Cardiac muscle cell (in vitro differentiated cells and primary cell): ENCODE results near the gene TMX2. TPM values are rescaled to one million over a fixed set of nuclear protein-coding genes. Genes with fewer than 3 reads are reported as not detected.

Experiments
- DNase-seq, 2 donors: peaks; one replicate each; pipeline versions ENCODE4 v3.0.0 to v3.0.0-alpha.2; 2010 to 2017; ENCODE audit warnings: low read depth in 1 of 2, low spot score in 1 of 2
- H3K27ac ChIP-seq: fragments of 200-600 bp; sonication (generic); 2 replicates; pipeline ENCODE4 v1.5.1; 2016
- H3K27me3 ChIP-seq: fragments of 200-600 bp; sonication (generic); 2 replicates; pipeline ENCODE4 v1.6.0; 2016; ENCODE audit warnings: control low read depth
- H3K36me3 ChIP-seq: fragments of 200-600 bp; sonication (generic); 2 replicates; pipeline ENCODE4 v1.5.1; 2016; ENCODE audit warnings: control low read depth
- H3K4me1 ChIP-seq: fragments of 200-600 bp; sonication (generic); 2 replicates; pipeline ENCODE4 v1.8.1; 2017; ENCODE audit warnings: low read depth, mild to moderate bottlenecking, mixed run types
- H3K4me3 ChIP-seq: fragments of 200-600 bp; sonication (generic); 2 replicates; pipeline ENCODE4 v1.5.1; 2016; ENCODE audit warnings: mild to moderate bottlenecking
- H3K9me3 ChIP-seq: fragments of 200-600 bp; sonication (generic); 2 replicates; pipeline ENCODE4 v1.5.1; 2017; ENCODE audit warnings: low read depth, mild to moderate bottlenecking, control low read depth
- polyA plus RNA-seq: library from polyadenylated mRNA; unstranded; fragments of >200 nt; fragmentation: Nextera tagmentation; extraction: Ambion mirVana; gene quantifications from 2 replicates; pipeline ENCODE4 v1.2.1, GENCODE V29; 2016
- total RNA-seq: library from RNA; depleted of rRNA; stranded (reverse); fragments of >200 nt; gene quantifications from 2 replicates; pipeline ENCODE4 v1.2.3, GENCODE V29; 2016
- TF ChIP-seq, protein P1 (sequence below): IDR thresholded peaks from 2 replicates; pipeline ENCODE4 v1.5.1; 2012; ENCODE audit warnings: low read depth, mild to moderate bottlenecking, low read length

The TMX2 gene
- total and polyA plus RNA-seq, 2 experiments from 2014 or later = 49.6 to 140 TPM

DNA sequence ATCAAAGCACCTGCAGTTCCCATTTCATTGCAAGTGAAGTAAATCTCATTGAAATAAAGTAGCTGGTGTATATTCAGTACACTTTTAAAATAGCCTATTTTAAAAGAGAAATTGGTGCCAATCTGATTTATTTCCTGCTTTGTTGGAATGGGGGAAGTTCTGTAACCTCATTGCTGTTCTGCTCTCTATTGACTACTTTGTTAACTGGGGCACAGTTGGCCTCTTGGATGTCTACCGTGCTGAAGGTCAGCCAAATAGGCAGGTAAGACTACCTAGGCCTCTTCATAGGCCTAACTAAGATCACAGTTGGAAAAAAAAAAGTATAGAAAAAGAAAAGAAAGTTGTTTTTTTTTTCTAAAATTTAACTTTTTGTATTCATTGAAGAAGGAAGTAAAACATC, 58.4 kb downstream of the TMX2 start:
- Histone ChIP-seq H3K27ac (no peak overlapping the region), H3K27me3 (no peaks in the 10 kb centered on the region), H3K4me1 (peaks cover 24% of the 10 kb centered on the region), H3K4me3 (no peak overlapping the region), H3K9me3 (no peaks in the 10 kb centered on the region), H3K36me3 (no peaks in the 10 kb centered on the region)
- TF ChIP-seq, protein P1, sequence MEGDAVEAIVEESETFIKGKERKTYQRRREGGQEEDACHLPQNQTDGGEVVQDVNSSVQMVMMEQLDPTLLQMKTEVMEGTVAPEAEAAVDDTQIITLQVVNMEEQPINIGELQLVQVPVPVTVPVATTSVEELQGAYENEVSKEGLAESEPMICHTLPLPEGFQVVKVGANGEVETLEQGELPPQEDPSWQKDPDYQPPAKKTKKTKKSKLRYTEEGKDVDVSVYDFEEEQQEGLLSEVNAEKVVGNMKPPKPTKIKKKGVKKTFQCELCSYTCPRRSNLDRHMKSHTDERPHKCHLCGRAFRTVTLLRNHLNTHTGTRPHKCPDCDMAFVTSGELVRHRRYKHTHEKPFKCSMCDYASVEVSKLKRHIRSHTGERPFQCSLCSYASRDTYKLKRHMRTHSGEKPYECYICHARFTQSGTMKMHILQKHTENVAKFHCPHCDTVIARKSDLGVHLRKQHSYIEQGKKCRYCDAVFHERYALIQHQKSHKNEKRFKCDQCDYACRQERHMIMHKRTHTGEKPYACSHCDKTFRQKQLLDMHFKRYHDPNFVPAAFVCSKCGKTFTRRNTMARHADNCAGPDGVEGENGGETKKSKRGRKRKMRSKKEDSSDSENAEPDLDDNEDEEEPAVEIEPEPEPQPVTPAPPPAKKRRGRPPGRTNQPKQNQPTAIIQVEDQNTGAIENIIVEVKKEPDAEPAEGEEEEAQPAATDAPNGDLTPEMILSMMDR = no peak
- DNase-seq = no peak

- Histone ChIP-seq H3K27me3 (no peaks in the 10 kb centered on the region), H3K36me3 (no peaks in the 10 kb centered on the region), H3K4me1 (peaks cover 30% of the 10 kb centered on the region), H3K27ac (no peak overlapping the region), H3K4me3 (no peak overlapping the region), H3K9me3 (no peaks in the 10 kb centered on the region)
- no peak for DNase-seq
- TF ChIP-seq, protein P1 = no peak
These were observed 59.0 kb downstream of the TMX2 start for GRCh38 chr11:57771365-57771764.

DNA sequence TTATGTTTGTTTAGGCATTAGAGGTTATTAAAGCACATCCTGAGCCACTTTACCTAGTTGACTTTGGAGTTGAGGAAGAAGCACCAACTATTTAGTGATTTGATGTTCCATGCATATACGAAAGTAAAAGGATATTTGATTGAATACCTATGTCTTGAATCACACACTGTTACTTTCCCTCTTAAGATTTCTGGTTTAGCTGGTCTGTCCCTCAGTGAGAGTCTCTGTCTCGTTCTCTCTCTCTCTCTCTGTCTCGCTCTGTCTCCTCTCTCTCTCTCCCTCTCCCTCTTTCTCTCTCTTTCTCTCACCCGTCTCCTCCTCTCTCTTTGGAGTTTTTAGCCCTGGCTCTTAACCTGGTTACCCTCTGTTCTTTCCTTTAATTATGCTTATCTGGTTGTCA, 60.2 kb downstream of the TMX2 start:
- Histone ChIP-seq H3K9me3 (no peaks in the 10 kb centered on the region), H3K27me3 (no peaks in the 10 kb centered on the region), H3K36me3 (no peaks in the 10 kb centered on the region), H3K4me3 (no peak overlapping the region), H3K27ac (peak overlapping the region; percentile 100), H3K4me1 (peaks cover 42% of the 10 kb centered on the region)
- DNase-seq = no peak
- TF ChIP-seq, protein P1 = no peak

DNA sequence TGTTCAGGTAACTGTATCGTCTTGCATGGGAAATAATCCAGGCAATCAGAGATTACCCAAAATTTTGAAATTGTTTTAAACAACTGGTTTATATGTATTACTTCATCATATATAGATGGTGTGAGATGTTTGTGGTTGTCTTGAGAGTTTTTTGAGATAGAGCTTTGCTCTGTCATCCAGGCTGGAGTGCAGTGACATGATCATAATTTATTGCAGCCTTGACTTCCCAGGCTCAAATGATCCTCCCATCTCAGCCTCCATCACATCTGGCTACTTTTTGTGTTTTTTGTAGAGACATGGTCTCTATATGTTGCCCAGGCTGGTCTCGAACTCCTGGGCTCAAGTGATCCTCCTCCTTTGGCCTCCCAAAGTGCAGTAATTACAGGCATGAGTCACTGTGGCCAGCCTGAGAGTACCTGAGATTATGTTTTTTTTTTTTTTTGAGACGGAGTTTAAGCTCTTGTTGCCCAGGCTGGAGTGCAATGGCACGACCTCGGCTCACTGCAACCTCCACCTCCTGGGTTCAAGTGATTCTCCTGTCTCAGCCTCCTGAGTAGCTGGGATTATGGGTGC, 60.7 kb downstream of the TMX2 start:
- peak overlapping the region; percentile 100 for H3K27ac ChIP-seq
- H3K4me1 ChIP-seq = peaks cover 47% of the 10 kb centered on the region
- TF ChIP-seq, protein P1 = no peak
- no peak for DNase-seq
- no peak overlapping the region for H3K4me3 ChIP-seq
- H3K27me3 ChIP-seq = no peaks in the 10 kb centered on the region
- H3K36me3 ChIP-seq = no peaks in the 10 kb centered on the region
- no peaks in the 10 kb centered on the region for H3K9me3 ChIP-seq

DNA sequence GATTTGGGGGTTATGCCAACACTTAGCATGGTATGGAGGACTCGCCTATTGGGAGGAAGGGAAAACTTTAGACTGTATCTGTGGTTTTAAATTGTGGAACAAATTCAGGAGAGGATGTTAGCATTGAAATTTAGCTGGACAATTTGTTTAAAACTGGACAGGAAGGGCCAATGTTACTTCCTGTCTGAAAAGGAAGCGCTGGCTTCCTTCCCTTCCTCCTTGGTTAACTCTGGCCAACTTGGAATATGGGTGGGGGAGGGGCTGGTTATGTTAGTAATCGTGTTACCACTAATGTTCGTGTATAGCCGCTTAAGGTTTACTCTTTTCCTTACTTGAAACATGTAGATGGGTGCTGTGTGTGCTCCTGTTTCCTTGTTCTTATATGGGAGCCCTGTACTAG, 63.1 kb downstream of the TMX2 start:
- Histone ChIP-seq H3K4me1 (peaks cover 67% of the 10 kb centered on the region), H3K27ac (peak overlapping the region; percentile 100), H3K9me3 (no peaks in the 10 kb centered on the region), H3K27me3 (no peaks in the 10 kb centered on the region), H3K4me3 (peak overlapping the region; percentile 16), H3K36me3 (no peaks in the 10 kb centered on the region)
- peak in 1 of 2 donors; percentile 55 for DNase-seq
- TF ChIP-seq, protein P1 = no peak
